ENCODE results near the gene ME3. TPM values are rescaled to one million over a fixed set of nuclear protein-coding genes. Genes with fewer than 3 reads are reported as not detected.
A peak's percentile ranks its signal among the peaks of the same experiment; 100 is the strongest.
"Not testable (repeated sequence)": the region's sequence is repeated elsewhere in the genome, so short reads cannot be mapped to it uniquely, and the experiment has no call there.

Gene ME3
- total RNA-seq, 1 experiment from 2014 or later, result 70.1 TPM

DNA sequence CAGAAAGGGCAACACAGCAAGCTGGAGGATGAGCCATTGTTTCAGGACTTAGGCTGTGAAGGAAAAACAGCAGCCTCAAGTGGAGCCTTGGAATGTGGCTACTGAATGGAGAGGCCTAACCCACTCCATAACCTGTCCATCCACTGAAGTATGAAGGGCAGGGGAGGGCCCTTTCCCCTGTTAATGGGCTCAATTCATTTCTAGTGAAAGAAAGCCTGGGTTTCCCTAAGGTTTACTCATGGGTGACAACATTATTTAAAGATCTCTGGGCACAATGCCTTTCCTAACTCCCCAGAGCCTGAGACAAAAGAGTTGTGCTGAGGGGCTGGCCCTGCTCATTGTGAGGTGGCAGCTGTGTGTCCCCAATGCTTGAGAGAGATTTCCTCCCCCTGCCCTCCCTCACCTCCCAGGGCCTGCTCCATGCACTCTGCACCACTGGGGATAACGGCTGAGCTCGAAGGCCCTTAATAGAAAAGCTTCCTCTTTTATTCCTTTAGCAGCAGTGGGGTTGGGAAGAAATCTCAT lies 83.8 kb downstream of the ME3 start:
- DNase-seq (ENCODE audit: low spot score), result no peak

DNA sequence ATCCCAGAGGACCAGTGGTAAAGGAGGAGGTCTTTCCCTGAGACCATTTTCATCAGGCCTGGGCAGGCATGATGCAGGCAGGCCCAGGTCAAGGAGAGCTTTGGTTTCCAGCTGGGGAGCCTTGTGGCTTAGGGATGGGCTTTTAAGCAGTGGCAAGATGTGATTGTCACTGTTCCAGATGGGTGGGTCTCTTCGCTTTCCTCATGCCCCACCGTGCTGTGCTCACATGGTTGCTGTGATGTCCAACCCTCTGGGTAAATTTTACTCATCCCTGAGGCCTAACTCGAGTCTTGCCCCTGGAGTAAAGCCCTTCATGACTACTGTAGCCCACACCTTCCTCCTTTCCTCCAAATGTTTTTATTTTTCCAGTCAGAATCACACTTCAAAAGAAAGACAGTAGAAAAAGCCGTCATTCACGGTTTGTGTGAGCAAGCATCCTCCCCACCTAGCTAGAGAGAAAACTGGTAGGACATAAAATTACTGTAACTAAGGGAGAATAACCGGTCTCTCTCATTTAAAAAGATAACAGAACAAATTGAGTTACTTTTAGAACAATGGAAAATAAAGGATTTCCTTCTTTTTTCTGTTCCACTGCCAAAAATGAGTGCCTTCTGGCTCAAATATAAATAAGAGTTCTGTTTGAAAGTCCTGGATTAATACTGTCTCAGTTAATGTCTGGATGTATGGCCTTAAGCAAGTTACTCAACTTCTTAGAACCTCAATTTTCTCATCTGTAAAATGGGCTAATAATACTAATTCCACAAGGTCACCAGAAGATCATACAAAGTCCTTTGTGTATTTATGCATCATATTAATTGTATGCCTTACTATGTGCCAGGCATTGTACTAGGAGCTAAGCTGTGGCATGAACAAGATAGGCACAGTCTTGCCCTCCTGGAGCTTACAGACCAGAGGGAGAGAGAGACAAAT lies 84.9 kb downstream of the ME3 start:
- DNase-seq (ENCODE audit: low spot score), result no peak

DNA sequence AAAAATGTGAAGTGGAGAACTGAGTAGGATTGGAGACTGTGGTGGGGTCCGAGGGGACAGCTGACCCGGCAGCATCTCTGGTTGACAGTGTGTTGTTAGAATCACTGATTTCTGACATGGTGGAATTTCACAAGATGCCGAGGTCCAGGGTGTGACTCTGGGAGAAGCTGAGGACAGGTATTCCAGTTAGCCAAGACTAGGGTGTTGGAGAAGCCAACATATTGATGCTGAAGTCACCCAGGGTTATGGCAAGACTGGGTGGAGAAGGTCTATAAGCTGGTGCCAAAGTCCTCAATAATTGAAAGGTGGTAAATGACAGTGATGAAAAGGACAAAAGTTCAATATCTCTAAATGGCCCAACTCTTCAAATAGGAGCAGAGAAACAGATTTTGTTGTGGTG lies 86.1 kb downstream of the ME3 start:
- no peak for DNase-seq (ENCODE audit: low spot score)

DNA sequence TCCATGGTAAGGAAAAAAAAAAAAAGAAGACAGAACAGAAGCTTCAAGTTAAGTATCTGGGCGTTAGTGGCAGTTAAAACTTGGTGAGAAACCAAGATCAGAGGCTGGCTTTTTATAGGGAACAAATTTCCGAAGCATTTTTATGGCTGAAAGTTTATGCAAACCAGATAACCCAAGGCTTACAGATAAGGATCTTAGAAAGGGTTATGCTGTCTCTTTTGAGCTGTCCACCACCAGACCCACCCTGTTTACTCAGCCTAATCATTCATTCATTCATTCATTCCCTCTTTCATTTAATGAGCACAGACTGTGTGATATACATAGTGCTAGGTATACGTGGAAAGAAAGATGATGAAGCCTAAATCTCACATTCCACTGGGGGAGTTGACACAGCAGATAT lies 89.5 kb downstream of the ME3 start:
- peak; percentile 47 for DNase-seq (ENCODE audit: low spot score)

DNA sequence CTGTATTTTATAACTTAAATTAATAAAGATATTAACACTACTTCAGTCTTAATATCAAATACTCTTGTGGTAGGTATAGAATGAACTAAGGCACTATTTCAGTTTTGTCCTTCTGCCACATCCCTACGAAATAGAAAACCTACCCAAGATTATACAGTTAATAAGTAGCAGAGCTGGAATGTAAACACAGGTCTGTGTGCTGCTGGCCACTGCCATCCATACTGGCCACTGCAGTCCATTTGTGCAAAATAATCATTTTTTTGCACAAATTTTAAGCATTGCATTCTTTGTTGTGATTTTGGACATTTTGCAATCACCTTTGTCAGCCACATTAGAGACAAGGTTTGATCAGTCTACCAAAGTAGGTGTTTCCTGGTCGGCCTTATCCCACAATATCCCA lies 91.9 kb downstream of the ME3 start:
- DNase-seq (ENCODE audit: low spot score), result no peak

DNA sequence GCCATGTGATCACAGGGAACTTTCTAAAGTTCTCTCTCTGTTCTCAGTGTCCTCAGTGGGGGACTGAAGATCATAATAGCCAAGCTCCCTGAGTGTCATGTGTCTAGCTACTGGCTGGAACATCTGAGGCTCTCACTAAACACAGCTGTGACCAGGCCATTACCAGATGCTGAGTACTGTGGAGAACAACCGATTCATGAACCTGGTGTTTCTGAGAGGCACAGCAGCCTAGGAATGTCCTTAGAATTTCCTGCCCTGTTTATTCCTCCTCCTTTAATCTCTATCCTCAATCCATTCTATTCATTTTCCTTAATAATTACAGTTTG lies 93.0 kb downstream of the ME3 start:
- DNase-seq (ENCODE audit: low spot score), result no peak

DNA sequence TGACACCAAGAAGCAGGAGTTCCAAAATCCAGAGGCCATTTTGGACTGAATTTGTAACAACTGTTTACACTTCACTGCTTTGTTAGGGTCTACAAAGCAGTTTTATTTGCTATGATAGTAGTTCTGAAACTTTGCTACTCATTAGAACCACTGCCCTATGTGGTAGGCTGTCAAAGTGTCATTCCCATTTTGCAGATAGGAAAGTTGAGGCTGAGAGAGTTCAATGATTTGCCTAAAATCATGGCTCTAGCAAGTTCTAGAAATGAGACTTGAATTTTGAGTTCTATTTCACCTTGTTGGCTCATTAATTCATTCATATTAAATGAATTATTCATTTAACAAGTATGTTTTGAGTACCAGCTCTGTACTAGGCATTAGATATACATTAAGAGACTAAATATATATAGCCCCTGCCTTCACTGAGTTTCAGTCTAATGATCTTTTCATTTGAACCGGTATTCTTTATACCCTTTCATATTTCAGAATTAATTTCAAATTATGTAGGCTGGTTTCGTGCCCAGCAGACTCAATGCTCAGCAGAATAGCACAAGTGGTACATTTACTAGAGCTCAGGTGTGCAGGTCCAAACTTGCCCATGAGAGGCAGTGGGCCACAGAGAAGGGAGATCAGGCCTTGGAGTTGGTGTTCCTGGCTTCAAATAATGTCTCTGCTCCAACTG lies 93.5 kb downstream of the ME3 start:
- no peak for DNase-seq (ENCODE audit: low spot score)

DNA sequence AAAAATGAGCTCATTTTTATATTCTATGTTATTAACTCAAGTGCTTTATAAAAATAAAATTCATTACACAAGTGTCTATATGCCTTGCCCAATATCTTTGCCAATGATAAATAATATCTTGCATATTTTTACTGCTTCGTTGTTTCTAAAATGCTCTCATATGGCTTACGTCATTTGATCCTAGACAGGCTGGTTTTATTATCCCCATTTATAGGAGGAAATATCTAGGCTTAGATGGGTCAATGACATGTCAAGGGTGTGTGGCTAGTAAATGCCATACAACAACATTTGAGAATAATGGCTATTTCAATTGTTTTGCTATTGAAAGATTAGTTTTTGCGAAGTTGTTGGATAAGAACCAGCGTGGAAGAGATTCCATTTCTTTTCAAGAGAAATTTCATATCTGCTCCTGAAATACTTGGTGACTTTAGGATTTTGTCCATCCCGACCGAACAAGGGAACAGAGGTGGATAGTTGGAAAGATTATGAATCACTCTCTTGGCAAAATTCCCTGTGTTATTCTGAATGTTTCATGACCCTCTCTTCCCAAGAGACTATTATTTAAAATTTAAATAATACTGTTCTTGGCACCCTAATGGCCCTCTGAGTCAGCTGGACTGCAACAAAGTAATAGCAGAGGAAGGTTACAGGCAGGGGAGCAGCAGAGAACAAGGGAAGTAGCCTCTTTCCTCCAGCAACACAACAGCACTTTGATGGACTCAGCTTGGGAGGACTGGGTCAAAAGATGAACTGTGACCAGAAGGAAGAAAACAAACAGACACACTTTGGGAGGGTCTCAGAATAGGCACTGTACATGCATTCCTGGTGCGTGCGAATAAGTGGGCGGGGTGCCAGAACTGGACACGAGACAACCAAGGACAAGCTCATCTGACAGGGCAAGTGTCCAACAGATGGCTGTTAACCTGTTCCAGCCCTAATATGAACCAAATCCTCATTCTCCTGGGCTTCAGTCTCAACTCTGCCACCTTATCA lies 94.5 kb downstream of the ME3 start:
- DNase-seq (ENCODE audit: low spot score), result peak; percentile 59

DNA sequence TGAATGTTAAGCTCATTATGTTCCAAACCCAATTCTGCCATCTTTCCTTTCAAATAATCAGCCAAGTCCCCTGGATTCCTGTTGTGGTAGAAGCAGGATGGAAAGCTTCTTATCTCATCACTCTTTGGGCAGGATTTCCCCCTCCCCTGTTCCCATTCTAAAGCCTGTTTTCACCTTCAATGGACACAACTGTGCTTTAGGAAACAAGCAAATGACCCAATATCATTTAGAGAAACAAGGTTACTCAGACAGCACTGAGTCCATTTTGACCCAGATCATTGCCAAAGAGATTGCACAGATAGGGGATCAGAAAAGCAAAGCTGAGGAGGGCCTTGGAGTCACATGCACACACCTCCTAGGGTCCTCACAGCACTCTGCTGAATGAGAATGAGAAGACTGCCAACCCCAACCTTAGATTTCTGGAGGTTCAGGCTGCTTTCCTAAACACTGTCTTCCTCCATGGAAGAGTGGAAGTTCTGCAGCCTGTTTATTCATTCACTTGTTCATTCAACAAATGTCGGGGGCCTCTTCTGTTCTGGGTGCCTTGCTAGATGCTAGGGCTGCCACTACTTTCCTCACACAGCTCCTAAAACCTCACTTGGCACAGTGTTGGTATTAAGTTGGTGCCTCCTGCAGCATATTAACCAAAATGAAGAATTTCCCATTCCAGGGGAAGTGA lies 95.3 kb downstream of the ME3 start:
- no peak for DNase-seq (ENCODE audit: low spot score)

DNA sequence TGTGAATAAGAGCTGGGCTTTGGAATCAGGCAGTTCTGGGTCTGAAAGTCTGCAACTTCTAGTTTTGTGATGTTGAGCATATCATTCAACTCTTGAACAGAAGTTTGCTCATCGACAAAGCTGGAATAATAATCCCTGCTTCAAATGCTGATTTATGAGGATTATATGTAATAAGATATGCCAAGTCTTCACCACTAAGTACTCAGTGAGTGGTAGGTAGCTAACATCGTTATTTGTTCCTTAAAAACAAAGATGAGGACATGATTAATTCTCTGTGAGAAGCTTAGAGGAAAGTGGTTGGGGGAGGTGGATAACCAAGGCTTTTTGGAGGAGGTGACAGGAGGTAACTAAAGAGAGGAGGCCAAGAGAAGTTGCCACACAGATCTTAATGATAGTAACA lies 96.5 kb downstream of the ME3 start:
- no peak for DNase-seq (ENCODE audit: low spot score)

DNA sequence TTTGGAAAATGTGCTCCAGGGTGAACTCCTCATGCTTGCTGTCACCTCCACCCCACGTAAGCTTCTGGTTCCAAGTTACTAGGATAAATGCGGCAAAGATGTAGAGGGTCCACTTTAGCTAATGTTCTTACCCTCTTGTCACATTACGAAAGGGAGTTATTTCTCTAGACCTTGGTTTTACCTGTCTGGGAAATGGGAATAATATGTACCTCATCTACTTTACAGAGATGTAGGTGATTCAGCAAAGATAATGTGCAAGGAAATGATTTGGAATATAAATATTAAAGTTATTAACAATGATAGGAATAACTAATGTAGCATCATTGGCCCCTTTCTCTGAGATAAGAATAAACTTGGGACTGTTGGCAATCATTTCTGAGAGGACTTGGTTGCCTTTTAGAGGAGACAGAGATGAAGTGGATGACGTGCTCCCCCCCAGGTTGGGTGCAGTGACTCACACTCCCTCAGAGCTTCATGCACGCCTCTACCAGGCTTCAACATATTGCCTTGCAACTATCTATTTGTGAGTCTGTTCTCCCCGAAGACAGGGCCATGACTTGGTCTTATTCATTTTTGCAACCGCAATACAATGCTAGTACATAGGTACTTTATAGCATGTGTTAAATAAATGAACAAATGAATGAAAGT lies 97.1 kb downstream of the ME3 start:
- DNase-seq (ENCODE audit: low spot score), result no peak

DNA sequence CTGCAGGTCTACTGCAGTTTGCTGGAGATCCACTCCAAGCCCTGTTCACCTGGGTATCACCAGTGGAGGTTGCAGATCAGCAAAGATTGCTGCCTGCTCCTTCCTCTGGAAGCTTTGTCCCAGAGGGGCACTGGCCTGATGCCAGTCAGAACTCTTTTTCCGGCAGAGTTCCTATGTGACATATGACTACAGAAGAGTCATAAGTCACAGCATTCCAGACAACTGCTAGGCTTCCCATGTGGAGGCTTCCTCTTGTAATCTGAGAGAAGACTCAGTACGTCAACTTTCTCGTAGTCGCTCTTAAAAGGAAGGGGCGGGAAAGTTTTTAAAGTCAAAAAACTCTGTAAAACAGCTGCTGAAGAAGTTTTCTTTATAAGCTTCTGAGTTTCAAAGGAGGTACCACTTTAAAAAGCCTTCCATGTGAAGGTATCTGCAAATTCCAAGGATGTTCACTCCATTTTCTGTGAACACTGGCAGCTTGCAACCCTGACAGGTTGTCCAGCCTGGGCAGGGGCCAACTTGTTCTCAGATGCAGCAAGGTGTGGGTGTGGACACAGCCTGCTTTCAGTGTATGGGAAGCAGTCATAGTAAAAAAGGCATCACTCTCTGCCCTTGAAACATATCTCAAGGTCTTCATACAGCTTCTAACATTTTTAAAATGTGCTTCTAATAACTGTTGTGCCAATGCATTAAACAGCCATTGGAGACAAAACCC lies 97.8 kb downstream of the ME3 start:
- DNase-seq (ENCODE audit: low spot score), result no peak

DNA sequence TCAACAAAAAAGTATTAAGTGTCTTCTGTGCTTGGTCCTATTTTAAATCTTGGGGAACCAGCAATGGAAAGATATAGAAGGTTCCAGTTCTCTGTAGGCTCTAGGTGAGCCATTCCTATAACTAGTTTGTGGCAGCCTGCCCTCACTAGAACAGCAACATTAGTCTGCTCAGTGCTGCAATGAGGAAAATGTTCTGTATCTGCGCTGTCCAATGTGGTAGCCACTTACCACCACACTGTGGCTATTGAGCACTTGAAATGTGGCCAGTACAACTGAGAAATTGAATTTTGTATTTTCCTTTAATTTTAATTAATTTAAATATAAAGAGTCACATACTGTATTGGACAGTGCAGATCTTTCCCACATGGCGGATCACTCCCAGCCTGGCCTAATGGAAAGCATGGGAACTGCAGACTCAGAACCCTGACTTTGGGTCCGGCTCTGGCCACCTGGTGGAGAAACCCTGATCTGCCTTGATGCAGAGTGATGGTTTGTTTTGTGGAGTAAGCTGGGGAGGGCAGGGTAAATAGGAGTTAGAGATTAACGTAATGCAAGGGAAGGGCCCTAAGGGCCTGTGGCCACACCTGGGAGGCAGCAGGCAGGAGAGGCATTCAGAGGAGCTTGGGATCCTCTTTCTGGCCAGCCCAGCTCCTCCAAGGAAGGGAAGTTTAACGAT lies 101.0 kb downstream of the ME3 start:
- DNase-seq (ENCODE audit: low spot score), result peak; percentile 62

DNA sequence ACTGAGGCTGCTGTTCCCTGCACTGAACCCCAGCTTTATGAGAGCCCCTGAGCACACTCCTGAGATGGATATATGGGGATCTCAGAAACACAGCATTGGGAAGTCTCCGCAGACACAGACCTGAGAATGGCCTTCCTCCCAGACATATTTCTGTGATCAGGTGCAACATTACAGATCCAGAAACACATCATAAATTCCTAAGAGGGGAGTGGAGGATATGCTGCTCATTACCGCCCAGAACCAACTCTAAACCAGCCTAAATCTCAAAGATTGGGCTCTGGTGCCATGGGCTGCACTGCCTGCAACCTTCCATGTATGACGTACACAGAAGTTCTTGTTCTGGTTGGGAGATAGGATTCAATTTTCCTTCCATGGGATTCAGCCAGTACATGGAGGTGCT lies 102.0 kb downstream of the ME3 start:
- DNase-seq (ENCODE audit: low spot score), result no peak

DNA sequence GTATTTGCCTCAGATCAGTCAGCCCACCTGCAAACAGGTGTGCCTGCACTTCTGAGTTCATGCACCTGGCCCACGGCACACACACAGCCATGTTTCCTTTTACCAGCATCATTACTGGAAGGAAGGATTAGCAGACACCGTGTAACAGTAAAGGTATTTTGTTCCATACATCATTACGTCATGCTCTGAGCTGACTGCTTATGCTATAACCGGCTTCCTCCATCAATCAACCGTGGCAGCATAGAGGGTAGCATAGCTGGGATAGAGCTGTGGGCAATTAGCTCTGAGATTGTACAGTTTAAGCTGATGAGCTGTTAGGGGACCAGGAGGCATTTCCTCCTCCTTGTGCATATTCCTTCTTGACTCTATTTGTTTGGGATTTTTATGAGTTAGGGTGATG lies 102.4 kb downstream of the ME3 start:
- DNase-seq (ENCODE audit: low spot score), result no peak

DNA sequence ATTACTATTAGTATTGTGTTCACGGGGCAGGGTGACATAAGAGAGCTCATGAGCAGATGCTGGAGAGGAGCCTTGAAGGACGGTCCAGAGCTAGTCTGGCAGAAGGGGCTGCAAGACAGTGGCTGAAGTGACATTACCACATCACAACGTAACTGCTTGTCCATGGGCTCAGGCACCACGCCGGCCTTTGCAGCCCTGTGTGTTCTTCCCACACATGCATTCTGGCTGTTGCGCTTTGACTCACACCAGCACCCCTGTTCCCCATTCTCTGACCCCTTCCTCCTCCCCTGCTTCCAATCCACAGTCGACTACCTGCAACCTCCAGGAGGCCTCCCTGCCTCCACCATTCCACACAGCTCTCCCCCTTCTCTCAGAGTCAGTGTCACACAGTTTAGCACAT lies 103.3 kb downstream of the ME3 start:
- no peak for DNase-seq (ENCODE audit: low spot score)

DNA sequence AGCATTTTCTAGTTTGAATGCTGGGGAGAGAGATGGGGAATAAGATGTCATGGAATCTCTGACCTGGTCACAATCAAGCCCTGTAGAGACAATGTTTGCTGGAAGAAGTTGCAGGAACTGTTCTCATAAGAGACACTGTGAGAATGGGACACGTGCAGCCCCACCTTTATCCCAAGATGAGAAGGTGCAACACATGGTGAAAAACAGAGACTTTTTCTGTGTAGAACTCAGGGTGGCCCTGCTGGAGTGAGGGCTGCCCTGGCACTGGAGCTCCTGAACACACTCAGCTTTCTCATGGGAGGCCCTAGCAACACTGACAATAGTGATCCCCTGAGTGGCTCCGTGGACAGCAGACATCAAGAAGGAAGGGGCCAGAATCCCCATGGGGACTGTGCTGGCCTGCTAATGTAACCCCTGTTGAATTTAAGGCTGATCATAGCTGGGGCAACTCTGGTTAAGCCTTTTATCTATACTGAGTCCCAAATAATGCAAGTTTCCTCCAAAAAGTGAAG lies 106.6 kb downstream of the ME3 start:
- no peak for DNase-seq (ENCODE audit: low spot score)

DNA sequence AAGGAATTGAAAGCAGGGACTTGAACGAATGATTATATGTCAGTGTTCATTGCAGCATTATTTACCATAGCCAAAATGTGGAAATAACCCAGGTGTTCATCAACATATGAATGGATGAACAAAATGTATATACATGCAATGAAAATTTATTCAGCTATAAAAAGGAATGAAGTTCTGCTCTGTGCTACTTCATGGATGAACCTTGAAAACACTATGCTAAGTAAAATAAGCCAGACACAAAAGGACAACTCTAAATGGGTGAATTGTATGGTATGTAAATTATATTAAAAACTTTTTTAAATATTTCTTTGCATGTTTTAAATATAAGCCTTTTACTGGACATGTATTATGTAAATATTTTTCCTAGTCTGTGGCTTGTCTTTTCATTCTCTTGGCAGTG lies 107.0 kb downstream of the ME3 start:
- DNase-seq (ENCODE audit: low spot score), result no peak

DNA sequence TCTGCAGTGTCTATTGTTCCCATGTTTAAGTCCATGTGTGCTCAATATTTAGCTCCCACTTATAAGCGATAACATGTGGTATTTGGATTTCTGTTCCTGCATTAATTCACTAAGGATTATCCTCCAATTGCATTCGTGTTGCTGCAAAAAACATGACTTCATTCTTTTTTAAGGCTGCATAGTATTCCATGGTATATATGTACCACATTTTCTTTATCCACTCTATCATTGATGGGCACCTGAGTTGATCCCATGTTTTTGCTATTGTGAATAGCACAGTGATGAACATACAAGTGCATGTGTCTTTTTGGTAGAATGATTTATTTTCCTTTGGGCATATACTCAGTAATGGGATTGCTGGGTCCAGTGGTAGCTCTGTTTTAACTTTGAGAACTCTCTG lies 109.6 kb downstream of the ME3 start:
- DNase-seq (ENCODE audit: low spot score), result not testable (repeated sequence)
